HG03159 (cell line): ENCODE results near the gene LTF.
"Not testable (repeated sequence)": the region's sequence is repeated elsewhere in the genome, so short reads cannot be mapped to it uniquely, and the experiment has no call there.

Experiments
- ATAC-seq: cut with Tn5 transposase; IDR thresholded peaks from one replicate; pipeline ENCODE4 v1.9.1; 2021; ENCODE audit warnings: mild to moderate bottlenecking, moderate library complexity; ENCODE audit not compliant: unreplicated experiment

Gene LTF

GRCh38 chr3:46447228-46447985 is 17.3 kb downstream of the LTF start:
- ATAC-seq: no peak

- no peak for ATAC-seq
These were observed 21.9 kb downstream of the LTF start for GRCh38 chr3:46442576-46443530.

GRCh38 chr3:46440531-46441294 is 24.0 kb downstream of the LTF start:
- ATAC-seq: no peak

- no peak for ATAC-seq
These were observed 25.9 kb downstream of the LTF start for GRCh38 chr3:46438831-46439230.

GRCh38 chr3:46435081-46435726 is 29.5 kb downstream of the LTF start:
- ATAC-seq: no peak

GRCh38 chr3:46433841-46434240 is 30.9 kb downstream of the LTF start:
- no peak for ATAC-seq

GRCh38 chr3:46433118-46433517 is 31.6 kb downstream of the LTF start:
- not testable (repeated sequence) for ATAC-seq

- ATAC-seq: not testable (repeated sequence)
These were observed 32.8 kb downstream of the LTF start for GRCh38 chr3:46431905-46432304.

GRCh38 chr3:46430879-46431278 is 33.8 kb downstream of the LTF start:
- not testable (repeated sequence) for ATAC-seq

- ATAC-seq: no peak
These were observed 35.0 kb downstream of the LTF start for GRCh38 chr3:46429671-46430070.

- no peak for ATAC-seq
These were observed 35.5 kb downstream of the LTF start for GRCh38 chr3:46429250-46429649.

GRCh38 chr3:46427916-46428833 is 36.5 kb downstream of the LTF start:
- ATAC-seq: no peak

- not testable (repeated sequence) for ATAC-seq
These were observed 37.3 kb downstream of the LTF start for GRCh38 chr3:46427404-46427803.

GRCh38 chr3:46426476-46426875 is 38.2 kb downstream of the LTF start:
- ATAC-seq: not testable (repeated sequence)

GRCh38 chr3:46423588-46423987 is 41.1 kb downstream of the LTF start:
- ATAC-seq: no peak

GRCh38 chr3:46422617-46423016 is 42.1 kb downstream of the LTF start:
- no peak for ATAC-seq

- ATAC-seq: no peak
These were observed 43.8 kb downstream of the LTF start for GRCh38 chr3:46420931-46421330.

GRCh38 chr3:46419816-46420215 is 44.9 kb downstream of the LTF start:
- ATAC-seq: no peak

- no peak for ATAC-seq
These were observed 46.7 kb downstream of the LTF start for GRCh38 chr3:46417841-46418611.
